HL-60/S4 treated with phorbol 12-myristate 13-acetate at 8.2 ng/mL for 4 days and 3 days (cell line): ENCODE results near the gene PKD2L1.
"Not testable (repeated sequence)": the region's sequence is repeated elsewhere in the genome, so short reads cannot be mapped to it uniquely, and the experiment has no call there.

Experiments used
- in situ Hi-C: fragments of 300-500 bp; cut with MboI; formaldehyde crosslinking; loops from 2 replicates; pipeline ENCODE4 v1.15.0; 2022; ENCODE audit warnings: low sequenced_read_pairs

The PKD2L1 gene

DNA sequence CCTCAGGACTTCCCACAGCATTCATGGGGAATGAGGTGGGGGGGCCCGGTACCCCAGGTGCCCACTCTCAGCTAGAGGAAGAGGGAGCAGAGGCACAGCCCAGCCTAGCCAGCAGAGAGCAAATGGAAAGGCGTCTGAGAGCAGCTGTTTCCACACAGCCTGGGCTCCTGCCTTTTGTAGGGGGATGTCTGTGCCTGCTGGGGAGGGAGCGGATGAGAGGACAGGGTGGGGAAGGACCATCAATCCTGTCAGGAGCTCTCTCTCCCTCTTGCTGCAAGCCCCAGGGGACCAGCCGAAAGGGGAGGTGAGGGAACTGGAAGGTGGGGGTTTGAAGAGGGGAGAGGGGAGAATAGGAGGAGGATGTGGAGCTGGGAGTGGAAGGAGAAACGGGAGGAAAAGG is at the start of gene PKD2L1:
Gene PKD2L1, minus strand, starts transcription at position 150 of the 400 bp plus-strand sequence. Its CDS starts 125 bp downstream, at position 25.
- in situ Hi-C loops: no loop called here

DNA sequence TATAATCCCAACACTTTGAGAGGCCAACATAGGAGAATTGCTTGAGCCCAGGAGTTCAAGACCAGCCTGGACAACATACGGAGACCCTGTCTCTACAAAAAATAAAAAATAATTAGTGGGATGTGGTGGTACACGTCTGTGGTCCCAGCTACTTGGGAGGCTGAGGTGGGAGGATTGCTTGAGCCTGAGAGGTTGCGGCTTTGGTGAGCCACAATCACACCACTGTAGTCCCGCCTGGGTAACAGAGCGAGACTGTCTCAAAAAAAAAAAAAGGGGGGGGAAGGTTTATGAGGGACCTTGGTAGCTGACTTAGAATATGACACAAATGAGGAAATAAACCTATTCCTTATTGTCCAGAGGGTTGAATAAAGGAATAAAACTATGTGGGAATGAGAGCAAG is 47.8 kb upstream of the PKD2L1 start:
- in situ Hi-C loops: no loop called here

DNA sequence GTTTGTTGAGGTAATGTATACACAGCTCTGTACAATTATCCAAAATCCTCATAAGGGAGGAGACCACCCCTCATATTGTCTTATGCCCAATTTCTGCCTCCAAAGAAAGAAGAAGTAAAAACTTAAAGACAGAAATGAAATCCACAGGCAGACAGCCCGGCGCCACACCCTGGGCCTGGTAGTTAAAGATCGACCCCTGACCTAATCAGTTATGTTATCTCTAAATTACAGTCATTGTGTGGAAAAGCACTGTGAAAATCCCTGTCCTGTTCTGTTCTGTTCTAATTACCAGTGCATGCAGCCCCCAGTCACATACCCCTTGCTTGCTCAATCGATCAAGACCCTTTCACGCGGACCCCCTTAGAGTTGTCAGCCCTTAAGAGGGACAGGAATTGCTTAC is 46.6 kb upstream of the PKD2L1 start:
- in situ Hi-C loops: not testable (repeated sequence)

DNA sequence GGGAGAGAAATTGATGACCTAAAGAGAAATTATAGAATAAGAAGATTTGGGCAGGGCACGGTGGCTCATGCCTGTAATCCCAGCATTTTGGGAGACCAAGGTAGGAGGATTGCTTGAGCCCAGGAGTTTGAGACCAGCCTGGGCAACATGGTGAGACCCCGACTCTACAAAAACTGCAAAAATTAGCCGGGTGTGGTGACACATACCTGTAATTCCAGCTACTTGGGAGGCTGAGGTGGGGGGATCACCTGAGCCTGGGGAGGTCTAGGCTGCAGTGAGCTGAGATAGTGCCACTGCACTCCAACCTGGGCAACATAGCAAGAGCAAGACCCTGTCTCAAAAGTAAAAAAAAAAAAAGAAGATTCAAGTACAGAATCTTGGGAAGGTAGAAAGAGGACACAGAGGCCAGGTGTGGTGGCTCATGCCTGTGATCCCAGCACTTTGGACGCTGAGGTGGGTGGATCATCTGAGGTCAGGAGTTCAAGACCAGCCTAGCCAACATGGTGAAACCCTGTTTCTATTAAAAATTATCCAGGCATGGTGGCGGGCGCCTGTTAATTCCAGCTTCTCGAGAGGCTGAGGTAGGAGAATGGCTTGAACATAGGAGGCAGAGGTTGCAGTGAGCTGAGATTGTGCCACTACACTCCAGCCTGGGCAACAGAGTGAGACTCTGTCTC is 44.8 kb upstream of the PKD2L1 start:
- in situ Hi-C loops: not testable (repeated sequence)

DNA sequence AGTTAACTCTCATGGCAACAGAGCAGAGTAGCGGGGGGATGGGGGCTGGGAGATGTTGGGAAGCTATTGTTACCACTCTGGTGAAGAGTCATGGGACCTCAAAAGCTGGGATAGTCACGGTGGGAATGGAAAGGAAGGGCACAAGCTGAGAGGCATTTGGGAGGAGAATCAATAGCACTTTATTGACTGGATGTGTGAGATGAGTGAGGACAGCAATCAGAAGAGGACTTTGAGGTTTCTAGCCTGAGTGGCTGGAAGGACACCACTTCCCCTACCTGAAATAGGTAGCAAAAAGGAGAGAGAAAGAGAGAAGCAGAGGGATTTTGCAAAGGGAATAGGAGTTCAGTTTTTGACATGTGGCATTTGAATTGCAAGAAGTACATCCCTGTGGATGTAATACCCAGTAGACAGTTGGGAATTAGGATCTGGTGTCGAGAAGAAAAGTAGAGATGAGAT is 44.2 kb upstream of the PKD2L1 start:
- in situ Hi-C loops: no loop called here

DNA sequence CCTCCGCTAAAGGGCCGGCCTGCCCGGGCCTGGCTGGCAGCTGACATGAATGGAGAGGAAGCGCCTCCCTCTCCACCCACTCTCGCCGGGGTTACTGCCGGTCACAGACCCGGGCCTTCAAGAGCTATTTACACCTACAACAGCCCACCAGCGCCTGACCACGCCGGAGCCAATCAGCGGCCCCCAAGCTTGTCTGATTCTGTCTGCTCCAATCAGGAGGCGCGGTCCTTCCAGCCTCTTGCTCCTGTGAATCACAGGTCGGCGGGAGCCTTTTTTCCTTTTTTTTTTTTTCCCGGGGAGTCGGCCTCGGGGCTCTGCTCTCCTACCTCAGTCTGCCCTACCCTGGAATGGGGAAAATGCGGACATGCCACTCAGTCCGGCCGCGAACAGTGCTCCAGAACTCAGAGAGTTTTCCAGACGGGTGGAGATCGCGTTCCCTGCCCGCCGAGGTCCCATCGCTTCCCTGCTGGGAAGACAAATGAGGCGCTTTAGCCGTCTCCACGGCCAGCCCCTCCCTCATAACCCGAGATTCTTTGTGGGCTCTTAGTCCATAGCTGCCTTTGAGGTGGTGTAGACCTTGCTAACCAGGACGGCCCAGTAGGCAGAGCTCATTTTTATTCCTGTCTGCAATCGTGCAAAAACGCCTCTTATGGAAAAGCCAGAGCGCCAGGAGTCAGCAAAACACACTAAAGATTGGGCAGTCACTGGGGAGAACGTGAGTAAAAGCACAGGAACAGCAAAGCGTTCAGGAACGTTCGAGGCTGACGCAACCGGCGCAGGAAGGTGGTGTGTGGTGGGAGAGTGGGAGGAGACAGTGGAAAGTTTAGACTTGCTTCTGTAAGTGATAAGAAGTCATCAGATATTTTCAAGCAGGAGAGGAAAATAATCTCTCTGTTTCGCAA is 43.5 kb upstream of the PKD2L1 start:
- in situ Hi-C loops: no loop called here

DNA sequence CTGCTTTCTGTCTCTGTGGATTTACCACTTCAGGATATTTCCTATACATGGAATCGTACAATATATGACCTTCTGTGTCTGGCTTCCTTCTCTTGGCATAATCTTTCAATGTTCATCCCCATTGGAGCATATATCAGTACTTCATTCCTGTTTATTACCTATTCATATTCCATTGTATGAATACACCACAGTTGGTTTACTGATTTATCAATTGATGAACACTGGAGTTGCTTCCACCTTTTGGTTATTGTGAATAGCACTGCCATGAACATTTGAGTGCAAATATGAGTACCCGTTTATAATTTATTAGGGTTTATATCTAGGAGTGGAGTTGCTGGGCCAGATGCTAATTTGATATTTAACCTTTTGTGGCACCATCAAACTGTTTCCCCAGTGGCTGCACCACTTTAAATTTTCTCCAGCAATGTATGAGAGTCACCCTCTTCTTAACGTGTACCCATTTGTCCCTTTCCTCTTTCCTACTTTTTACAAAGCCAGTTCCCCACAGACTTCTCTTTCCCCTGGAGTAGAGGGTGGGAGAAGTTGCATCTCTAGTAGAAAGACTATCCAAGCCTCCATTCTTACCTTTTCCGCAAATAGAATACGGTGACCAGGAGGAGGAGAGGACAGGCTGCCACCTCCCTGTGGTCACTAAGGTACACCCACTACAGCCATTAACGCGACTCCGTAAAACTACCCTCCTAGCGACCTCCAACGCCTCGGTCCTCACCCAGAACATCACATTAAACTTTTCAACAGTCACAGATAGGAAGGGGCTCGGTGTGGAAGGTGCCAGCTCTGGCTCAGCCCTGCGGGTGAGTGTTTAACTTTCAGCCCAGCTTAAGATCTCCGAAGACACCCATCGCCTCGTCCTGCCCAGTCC is 42.6 kb upstream of the PKD2L1 start:
- in situ Hi-C loops: no loop called here

DNA sequence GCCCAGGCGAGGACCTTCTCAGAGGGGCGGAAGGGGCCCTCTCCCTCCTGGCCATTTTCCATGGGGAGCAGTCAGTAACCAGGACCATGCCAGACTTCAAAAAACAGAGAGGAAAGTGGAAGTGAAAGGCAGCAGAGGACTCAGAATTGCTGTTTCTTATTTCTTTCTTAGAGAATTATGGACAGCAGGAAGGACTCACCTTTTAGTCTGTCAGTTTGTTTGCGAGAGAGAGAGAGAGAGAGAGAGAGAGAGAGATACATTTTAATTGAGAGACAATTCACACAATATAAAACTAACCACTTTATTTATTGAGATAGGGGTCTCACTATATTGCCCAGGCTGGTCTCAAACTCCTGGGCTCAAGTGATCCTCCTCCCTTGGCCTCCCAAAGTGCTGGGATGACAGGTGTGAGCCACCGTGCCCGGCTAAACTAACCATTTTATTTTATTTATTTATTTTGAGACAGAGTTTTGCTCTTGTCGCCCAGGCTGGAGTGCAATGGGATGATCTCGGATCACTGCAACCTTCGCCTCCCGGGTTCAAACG is 41.5 kb upstream of the PKD2L1 start:
- in situ Hi-C loops: no loop called here

DNA sequence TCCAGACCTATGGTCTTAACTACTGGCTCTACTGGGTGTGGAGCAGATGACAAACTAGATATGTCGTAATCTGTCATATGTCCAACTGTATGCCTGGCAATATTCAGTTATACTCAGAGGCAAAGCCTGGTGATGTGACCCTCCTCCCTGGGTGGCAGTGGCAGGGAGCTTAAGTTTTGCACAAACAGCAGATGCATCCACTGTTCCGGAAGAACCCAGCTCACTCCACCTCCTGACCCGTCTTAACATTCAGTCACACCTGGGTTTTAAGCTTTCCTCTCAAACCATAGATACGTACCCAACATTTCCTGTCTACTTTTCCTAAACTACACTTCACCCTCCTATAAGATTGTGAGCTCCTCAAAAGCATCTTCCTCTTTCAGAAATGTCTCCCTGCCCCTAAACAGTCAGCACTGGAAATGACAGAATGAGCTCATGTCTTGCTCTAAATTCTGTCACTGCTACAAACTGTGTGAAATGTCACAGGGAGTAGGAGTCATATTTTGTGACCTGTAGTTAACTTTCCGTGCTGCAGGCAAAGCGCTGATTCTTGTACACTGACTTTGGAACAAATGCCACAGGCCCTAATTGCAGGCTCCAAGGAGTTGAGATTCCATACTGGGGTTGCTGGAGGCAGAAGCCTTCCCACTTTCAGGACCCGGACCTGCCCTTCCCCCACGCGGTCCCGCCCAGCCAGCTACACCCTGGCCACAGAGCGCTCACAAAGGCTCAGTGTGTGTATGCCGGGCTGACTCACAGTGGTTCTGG is 40.9 kb upstream of the PKD2L1 start:
- in situ Hi-C loops: no loop called here

DNA sequence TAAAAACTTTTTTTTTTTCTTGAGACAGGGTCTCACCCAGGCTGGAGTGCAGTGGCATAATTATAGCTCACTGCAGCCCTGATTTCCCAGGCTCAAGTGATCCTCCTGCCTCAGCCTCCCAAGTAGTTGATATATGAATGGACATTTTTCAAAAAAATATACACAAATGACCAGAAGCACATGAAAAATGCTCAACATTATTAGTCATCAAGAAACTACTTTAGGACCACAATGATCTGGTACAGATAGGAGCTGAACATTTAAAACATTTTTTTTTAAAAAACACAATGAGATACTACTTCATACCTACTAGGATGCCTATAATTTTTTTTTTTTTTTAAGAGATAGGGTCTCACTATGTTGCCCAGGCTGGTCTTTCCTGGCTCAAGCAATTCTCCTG is 38.7 kb upstream of the PKD2L1 start:
- in situ Hi-C loops: no loop called here

DNA sequence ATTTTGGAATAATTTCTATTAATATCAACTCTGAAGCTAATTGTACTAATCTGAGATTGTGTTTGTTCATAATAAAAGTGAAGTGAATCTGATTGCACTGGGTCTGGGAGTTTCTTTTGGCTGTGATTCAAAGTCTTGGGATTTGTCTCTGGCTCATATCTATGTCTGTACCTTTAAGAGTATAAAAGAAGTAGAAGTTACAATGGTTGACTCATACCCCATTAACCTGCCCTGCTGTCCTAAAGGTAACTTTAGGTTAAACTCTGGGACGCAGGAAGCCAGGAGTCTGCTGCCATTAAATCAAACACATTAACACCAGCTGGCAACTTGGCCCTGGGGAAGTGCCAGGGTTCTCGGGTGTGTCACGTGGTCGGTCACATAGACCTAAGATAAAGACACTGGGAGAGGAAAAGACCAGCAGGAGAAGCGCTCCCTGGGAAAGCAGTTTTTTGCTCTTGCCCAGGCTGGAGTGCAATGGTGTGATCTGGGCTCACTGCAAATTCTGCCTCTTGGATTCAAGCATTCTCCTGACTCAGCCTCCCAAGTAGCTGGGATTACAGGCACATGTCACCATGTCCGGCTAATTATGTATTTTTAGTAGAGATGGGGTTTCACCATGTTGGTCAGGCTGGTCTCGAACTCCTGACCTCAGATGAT is 34.8 kb upstream of the PKD2L1 start:
- in situ Hi-C loops: no loop called here

DNA sequence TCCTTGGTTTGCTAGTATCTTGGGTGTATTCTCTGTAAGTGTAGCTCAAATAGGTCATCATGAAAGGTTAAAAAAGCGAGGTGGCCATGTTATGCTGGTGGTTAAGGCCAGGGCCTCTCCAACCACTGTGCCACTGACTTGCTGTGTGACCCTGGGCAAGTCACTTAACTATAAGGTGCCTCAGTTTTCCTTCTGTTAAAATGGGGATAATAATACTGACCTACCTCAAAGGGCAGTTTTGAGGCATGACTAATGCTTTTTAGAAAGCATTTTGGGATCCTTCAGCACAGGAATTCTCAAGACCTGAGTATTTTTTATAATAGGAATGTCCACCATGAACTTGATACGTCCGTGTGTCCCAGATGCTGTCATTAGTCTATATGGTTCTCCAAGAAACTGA is 34.1 kb upstream of the PKD2L1 start:
- in situ Hi-C loops: no loop called here

DNA sequence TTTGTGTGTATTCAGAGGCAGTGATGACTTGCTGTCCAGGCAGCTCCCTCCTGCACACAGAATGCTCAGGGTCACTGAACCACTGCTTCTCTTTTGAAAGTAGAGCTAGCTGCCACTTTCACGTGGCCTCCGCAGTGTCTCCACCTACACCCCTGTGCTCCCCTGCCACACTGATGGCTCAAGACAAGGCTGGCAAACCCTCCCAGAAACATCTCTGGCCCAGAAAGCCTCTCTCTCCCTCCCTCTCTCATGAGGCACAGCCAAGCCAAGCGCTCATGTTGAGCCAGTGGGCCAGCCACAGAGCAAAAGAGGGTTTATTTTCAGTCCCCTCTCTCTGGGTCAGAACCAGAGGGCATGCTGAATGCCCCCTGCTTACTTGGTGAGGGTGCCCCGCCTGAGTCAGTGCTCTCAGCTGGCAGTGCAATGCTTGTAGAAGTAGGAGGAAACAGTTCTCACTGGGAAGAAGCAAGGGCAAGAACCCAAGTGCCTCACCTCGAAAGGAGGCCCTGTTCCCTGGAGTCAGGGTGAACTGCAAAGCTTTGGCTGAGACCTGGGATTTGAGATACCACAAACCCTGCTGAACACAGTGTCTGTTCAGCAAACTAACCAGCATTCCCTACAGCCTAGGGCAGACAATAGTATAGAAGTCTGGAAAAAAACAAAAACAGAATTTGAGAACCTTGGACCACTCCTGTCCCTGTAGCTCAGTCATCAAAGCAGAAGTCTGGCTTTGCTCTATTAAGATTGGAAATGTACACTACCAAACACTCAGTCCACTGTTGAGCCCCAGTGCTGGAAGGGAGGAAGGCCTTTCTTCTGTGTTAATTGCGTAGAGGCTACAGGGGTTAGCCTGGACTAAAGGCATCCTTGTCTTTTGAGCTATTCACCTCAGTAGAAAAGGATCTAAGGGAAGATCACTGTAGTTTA is 32.8 kb upstream of the PKD2L1 start:
- in situ Hi-C loops: no loop called here

DNA sequence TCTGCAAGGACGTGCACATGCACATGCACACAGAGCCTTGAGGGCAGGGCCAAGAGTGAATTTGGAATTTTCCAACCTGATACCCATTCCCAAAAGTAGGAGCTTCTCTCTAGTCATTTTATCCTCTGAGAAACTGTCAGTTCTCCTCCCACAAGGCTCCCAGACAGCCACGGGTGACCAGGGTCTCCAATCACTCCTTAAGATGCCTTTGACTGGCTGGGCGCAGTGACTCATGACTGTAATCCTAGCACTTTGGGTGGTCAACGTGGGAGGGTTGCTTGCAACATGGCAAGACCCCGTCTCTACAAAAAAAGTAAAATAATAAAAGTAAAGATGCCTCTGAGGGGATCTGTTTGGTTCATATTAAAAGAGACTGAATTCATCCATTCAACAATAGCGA is 30.2 kb upstream of the PKD2L1 start:
- in situ Hi-C loops: no loop called here

DNA sequence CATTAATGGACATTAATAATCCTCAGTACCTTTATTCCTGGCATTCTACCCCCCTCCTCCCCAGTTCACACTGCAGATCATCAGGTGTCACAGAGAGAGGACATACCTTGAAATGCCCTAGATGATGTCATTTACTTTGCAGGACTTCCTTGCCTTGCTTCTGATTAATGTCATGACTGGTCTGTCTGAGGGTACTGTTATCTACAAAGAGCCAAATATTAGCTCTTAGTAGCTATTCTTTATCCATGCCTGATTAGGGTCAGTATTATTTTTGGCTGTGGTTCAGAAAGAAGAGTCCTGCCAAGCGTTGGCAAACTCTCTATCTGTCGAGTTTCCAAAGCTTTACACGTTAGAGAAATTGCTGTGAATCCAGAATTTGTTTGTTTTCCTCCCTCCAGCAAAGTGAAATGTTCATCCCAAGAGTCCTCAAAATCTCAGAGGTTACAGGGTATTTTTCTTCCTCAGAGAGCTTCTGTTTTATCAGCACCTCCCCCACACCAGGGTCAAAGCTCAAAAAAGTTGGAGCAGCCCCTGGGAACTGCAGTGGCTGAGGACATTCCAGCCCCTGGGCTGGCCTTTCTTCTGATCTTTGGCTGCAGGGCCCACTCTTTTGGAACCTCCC is 29.6 kb upstream of the PKD2L1 start:
- in situ Hi-C loops: no loop called here

DNA sequence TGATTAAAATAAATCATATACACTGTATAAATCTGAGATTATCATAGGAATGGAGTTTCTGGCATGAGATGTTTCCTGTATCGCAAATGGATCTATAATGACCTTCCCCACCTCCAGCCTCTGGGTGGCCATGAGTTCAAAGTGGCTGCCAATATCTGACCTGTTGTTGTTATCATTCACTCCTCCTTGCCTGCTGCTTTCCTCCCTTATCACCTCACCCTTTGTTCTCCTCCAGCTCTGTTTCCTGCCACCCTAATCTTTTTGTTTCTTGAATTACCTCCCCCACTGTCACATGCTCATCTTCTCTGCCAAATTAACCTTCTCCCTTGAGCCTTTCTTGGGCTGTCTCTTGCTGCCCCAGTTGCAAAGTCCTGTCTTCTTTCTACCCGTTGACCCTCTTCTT is 29.0 kb upstream of the PKD2L1 start:
- in situ Hi-C loops: no loop called here

DNA sequence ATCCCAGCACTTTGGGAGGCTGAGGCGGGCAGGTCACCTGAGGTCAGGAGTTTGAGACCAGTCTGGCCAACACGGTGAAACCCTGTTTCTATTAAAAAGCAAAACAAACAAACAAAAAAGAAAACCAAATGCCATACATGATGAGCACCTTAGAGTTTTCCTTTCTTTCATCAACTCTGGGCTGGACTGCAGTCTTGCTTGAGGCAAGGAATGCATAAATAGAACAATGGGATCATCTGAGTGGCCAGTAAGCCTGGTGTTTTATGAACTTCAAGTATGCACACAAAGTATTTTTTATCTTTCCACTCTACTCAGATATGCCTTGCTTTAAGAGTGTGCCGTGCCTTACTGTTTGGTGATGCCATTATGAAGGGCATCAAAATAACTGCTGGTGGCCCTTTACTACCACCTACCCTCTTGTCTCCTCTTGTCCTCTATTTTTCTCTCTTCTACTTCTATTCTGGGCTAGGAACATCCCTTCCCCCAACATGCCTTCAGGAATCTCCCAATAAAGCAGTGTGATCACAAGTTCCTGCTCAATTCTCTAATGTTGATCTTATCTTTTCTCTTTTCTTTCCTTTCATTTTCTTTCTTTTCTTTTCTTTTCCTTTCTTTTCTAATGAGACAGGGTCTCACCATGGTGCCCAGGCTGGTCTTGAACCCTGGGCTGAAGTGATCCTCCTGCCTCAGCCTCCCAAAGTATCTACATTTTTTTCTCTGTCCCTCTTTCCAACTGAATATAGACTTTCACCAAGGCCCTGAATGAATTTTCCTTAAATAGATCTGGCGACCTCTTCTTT is 27.2 kb upstream of the PKD2L1 start:
- in situ Hi-C loops: no loop called here
